ENCODE measurements around the gene PCDHGA12. TPM values are rescaled to one million over a fixed set of nuclear protein-coding genes. Genes with fewer than 3 reads are reported as not detected.

PCDHGA12 gene
- total RNA-seq = 10 to 100 TPM in 3 of 4 donors, 1 to 10 TPM in 1; 2.9 to 22.0 (median 14.5) TPM

DNA sequence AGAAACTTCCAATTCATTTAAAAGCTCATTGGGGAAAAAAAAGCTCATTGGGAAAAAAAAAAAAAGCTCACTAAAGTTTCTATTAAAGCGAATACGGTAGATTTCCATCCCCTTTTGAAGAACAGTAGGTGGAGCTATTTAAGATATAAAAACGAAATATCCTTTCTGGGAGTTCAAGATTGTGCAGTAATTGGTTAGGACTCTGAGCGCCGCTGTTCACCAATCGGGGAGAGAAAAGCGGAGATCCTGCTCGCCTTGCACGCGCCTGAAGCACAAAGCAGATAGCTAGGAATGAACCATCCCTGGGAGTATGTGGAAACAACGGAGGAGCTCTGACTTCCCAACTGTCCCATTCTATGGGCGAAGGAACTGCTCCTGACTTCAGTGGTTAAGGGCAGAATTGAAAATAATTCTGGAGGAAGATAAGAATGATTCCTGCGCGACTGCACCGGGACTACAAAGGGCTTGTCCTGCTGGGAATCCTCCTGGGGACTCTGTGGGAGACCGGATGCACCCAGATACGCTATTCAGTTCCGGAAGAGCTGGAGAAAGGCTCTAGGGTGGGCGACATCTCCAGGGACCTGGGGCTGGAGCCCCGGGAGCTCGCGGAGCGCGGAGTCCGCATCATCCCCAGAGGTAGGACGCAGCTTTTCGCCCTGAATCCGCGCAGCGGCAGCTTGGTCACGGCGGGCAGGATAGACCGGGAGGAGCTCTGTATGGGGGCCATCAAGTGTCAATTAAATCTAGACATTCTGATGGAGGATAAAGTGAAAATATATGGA lies at the start of gene PCDHGA12:
Gene PCDHGA12, plus strand, starts transcription at position 176 of the 782 bp plus-strand sequence. Its CDS starts 253 bp downstream, at position 429.
- TF ChIP-seq, protein P1, sequence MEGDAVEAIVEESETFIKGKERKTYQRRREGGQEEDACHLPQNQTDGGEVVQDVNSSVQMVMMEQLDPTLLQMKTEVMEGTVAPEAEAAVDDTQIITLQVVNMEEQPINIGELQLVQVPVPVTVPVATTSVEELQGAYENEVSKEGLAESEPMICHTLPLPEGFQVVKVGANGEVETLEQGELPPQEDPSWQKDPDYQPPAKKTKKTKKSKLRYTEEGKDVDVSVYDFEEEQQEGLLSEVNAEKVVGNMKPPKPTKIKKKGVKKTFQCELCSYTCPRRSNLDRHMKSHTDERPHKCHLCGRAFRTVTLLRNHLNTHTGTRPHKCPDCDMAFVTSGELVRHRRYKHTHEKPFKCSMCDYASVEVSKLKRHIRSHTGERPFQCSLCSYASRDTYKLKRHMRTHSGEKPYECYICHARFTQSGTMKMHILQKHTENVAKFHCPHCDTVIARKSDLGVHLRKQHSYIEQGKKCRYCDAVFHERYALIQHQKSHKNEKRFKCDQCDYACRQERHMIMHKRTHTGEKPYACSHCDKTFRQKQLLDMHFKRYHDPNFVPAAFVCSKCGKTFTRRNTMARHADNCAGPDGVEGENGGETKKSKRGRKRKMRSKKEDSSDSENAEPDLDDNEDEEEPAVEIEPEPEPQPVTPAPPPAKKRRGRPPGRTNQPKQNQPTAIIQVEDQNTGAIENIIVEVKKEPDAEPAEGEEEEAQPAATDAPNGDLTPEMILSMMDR (IDR thresholded peaks at IDR 0.05) = peak in 3 of 4 experiments; percentile 12 to 31 (median 18)
- no peak for TF ChIP-seq POLR2A (IDR thresholded peaks at IDR 0.05)
- H3K27me3 ChIP-seq = no peaks in the 10 kb centered on the region
- peak; percentile 41 to 44 for DNase-seq
- intact Hi-C loops (cut with DNase I; ENCODE audit: low total_unique reads) = no loop called here
- H3K27ac ChIP-seq = peak within 1 kb of the TSS; percentile 7 to 11
- peaks cover 0 to 98% of the 10 kb centered on the region in 2 donors for H3K9me3 ChIP-seq
- H3K4me3 ChIP-seq = peak within 1 kb of the TSS; percentile 19
- no peaks in the 10 kb centered on the region for H3K4me1 ChIP-seq
- no peaks in the 10 kb centered on the region for H3K36me3 ChIP-seq

- TF ChIP-seq POLR2A (IDR thresholded peaks at IDR 0.05) = no peak
- TF ChIP-seq, protein P1 (IDR thresholded peaks at IDR 0.05) = no peak
- Histone ChIP-seq H3K4me1 (no peaks in the 10 kb centered on the region), H3K4me3 (no peak within 1 kb of the TSS), H3K27me3 (no peaks in the 10 kb centered on the region), H3K27ac (no peak within 1 kb of the TSS), H3K9me3 (peaks cover 0 to 90% of the 10 kb centered on the region in 2 donors), H3K36me3 (no peaks in the 10 kb centered on the region)
- DNase-seq = no peak
- intact Hi-C loops (cut with DNase I; ENCODE audit: low total_unique reads) = no loop called here
Measured at GRCh38 chr5:141382469-141383294, 47.6 kb upstream of the PCDHGA12 start, which contains the start of gene PCDHGA7. PCDHGA7 (plus strand) TSS chr5:141382742; CDS start chr5:141382900, 158 bp downstream.

GRCh38 chr5:141383345-141383744 lies 47.0 kb upstream of the PCDHGA12 start:
- DNase-seq = no peak
- no peaks in the 10 kb centered on the region for H3K27me3 ChIP-seq
- H3K36me3 ChIP-seq = no peaks in the 10 kb centered on the region
- H3K4me3 ChIP-seq = no peak overlapping the region
- H3K27ac ChIP-seq = no peak overlapping the region
- H3K4me1 ChIP-seq = no peaks in the 10 kb centered on the region
- intact Hi-C loops (cut with DNase I; ENCODE audit: low total_unique reads) = no loop called here
- TF ChIP-seq POLR2A (IDR thresholded peaks at IDR 0.05) = no peak
- TF ChIP-seq, protein P1 (IDR thresholded peaks at IDR 0.05) = no peak
- H3K9me3 ChIP-seq = peaks cover 0 to 86% of the 10 kb centered on the region in 2 donors

DNA sequence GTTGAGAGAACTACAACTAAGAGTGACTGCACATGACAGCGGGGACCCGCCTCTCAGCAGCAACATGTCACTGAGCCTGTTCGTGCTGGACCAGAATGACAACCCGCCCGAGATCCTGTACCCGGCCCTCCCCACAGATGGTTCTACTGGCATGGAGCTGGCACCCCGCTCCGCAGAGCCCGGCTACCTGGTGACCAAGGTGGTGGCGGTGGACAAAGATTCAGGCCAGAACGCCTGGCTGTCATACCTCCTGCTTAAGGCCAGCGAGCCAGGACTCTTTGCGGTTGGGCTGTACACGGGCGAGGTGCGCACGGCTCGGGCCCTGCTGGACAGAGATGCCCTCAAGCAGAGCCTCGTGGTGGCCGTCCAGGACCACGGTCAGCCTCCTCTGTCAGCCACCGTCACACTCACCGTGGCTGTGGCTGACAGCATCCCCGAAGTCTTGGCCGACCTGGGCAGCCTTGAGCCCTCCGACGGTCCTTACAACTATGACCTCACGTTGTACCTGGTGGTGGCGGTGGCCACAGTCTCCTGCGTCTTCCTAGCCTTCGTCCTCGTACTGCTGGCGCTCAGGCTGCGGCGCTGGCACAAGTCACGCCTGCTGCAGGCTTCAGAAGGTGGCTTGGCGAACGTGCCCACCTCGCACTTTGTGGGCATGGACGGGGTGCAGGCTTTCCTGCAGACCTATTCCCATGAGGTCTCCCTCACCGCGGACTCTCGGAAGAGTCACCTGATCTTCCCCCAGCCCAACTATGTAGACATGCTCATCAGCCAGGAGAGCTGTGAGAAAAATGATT lies 45.6 kb upstream of the PCDHGA12 start:
- intact Hi-C loops (cut with DNase I; ENCODE audit: low total_unique reads) = no loop called here
- TF ChIP-seq POLR2A (IDR thresholded peaks at IDR 0.05) = no peak
- TF ChIP-seq, protein P1 (IDR thresholded peaks at IDR 0.05) = no peak
- no peaks in the 10 kb centered on the region for H3K4me1 ChIP-seq
- no peak for DNase-seq
- no peaks in the 10 kb centered on the region for H3K27me3 ChIP-seq
- H3K4me3 ChIP-seq = no peak overlapping the region
- no peaks in the 10 kb centered on the region for H3K36me3 ChIP-seq
- peaks cover 0 to 89% of the 10 kb centered on the region in 2 donors for H3K9me3 ChIP-seq
- H3K27ac ChIP-seq = no peak overlapping the region
